PC-9 (cell line): ENCODE results near the gene NCKIPSD.

ENCODE experiments used
- CTCF ChIP-seq: fragments of 200-600 bp; sonication (generic); conservative IDR thresholded peaks from 2 replicates; pipeline ENCODE4 v1.6.1; 2017; ENCODE audit warnings: mixed run types, antibody characterized with exemption, mild to moderate bottlenecking, moderate library complexity
- EZH2 ChIP-seq: fragments of 200-600 bp; sonication (generic); IDR thresholded peaks from 2 replicates; pipeline ENCODE4 v1.8.0; 2017; ENCODE audit warnings: antibody characterized with exemption, low read depth

- no peak for TF ChIP-seq CTCF
- TF ChIP-seq EZH2, result no peak
Observed at GRCh38 chr3:48641396-48641795, 44.3 kb downstream of the NCKIPSD start.
